H9 (cell line): Measurements from ENCODE around the gene CCR3. TPM values are rescaled to one million over a fixed set of nuclear protein-coding genes. Genes with fewer than 3 reads are reported as not detected.

Experiments used
- DNase-seq: peaks from one replicate; pipeline ENCODE4 v3.0.0-alpha.2; 2017
- H2AFZ ChIP-seq: one replicate; pipeline ENCODE4 v1.6.1; 2013; ENCODE audit warnings: mild to moderate bottlenecking, low read length, control low read depth, moderate library complexity
- H2AK5ac ChIP-seq: 2 replicates; pipeline ENCODE4 v1.6.1; 2013; ENCODE audit warnings: low read length, control low read depth, mixed read lengths; ENCODE audit not compliant: insufficient read length
- H2BK120ac ChIP-seq: one replicate; pipeline ENCODE4 v1.6.1; 2013; ENCODE audit warnings: low read depth, mild to moderate bottlenecking, low read length, control low read depth, inconsistent platforms; ENCODE audit not compliant: poor library complexity, severe bottlenecking
- H2BK12ac ChIP-seq: 2 replicates; pipeline ENCODE4 v1.6.1; 2013; ENCODE audit warnings: low read length, control low read depth, mixed read lengths, low read depth; ENCODE audit not compliant: insufficient read length
- H2BK15ac ChIP-seq: 2 replicates; pipeline ENCODE4 v1.6.1; 2013; ENCODE audit warnings: low read depth, low read length, control low read depth
- H2BK20ac ChIP-seq: one replicate; pipeline ENCODE4 v1.6.1; 2013; ENCODE audit warnings: low read depth, mild to moderate bottlenecking, low read length, control low read depth, inconsistent platforms; ENCODE audit not compliant: poor library complexity, severe bottlenecking
- H2BK5ac ChIP-seq: 2 replicates; pipeline ENCODE4 v1.6.1; 2013; ENCODE audit warnings: low read length, control low read depth, mixed read lengths; ENCODE audit not compliant: insufficient read length
- H3K14ac ChIP-seq: 2 replicates; pipeline ENCODE4 v1.6.1; 2013; ENCODE audit warnings: low read length, control low read depth; ENCODE audit not compliant: insufficient read depth
- H3K18ac ChIP-seq: 2 replicates; pipeline ENCODE4 v1.6.1; 2013; ENCODE audit warnings: low read depth, mild to moderate bottlenecking, mixed read lengths, low read length, control low read depth; ENCODE audit not compliant: insufficient read length
- H3K23ac ChIP-seq: 2 replicates; pipeline ENCODE4 v1.6.1; 2013; ENCODE audit warnings: low read length, control low read depth, mixed read lengths, low read depth; ENCODE audit not compliant: insufficient read length
- H3K23me2 ChIP-seq: 2 replicates; pipeline ENCODE4 v1.6.1; 2013; ENCODE audit warnings: low read depth, mild to moderate bottlenecking, mixed read lengths, low read length, control low read depth; ENCODE audit not compliant: insufficient read length, poor library complexity, severe bottlenecking
- H3K27ac ChIP-seq: 2 replicates; pipeline ENCODE4 v1.5.1; 2013; ENCODE audit warnings: low read length, control low read depth, mixed read lengths, low read depth; ENCODE audit not compliant: insufficient read length
- H3K27me3 ChIP-seq: 2 replicates; pipeline ENCODE4 v1.6.1; 2013; ENCODE audit warnings: low read length, control low read depth, inconsistent platforms; ENCODE audit not compliant: insufficient read depth
- H3K4ac ChIP-seq: 2 replicates; pipeline ENCODE4 v1.6.1; 2013; ENCODE audit warnings: low read depth, mild to moderate bottlenecking, control low read depth, inconsistent platforms, low read length, moderate library complexity
- H3K4me1 ChIP-seq: 2 replicates; pipeline ENCODE4 v1.6.1; 2013; ENCODE audit warnings: low read length, control low read depth, inconsistent platforms; ENCODE audit not compliant: insufficient read depth
- H3K4me2 ChIP-seq: 2 replicates; pipeline ENCODE4 v1.6.1; 2013; ENCODE audit warnings: low read length, control low read depth, mixed read lengths; ENCODE audit not compliant: insufficient read length, insufficient read depth
- H3K56ac ChIP-seq: 2 replicates; pipeline ENCODE4 v1.6.1; 2013; ENCODE audit warnings: low read depth, mild to moderate bottlenecking, mixed read lengths, low read length, control low read depth; ENCODE audit not compliant: insufficient read length
- H3K79me1 ChIP-seq: 2 replicates; pipeline ENCODE4 v1.6.1; 2013; ENCODE audit warnings: low read depth, mild to moderate bottlenecking, moderate library complexity, low read length, control low read depth, inconsistent platforms; ENCODE audit not compliant: insufficient read depth, poor library complexity, severe bottlenecking
- H3K79me2 ChIP-seq: 2 replicates; pipeline ENCODE4 v1.6.1; 2013; ENCODE audit warnings: low read length, control low read depth, inconsistent platforms; ENCODE audit not compliant: insufficient read depth
- H3K9ac ChIP-seq: 2 replicates; pipeline ENCODE4 v1.6.1; 2013; ENCODE audit warnings: low read length, control low read depth, mixed read lengths; ENCODE audit not compliant: insufficient read length; ENCODE audit errors: extremely low read depth
- H3K9me3 ChIP-seq: one replicate; pipeline ENCODE4 v1.6.1; 2013; ENCODE audit warnings: low read depth, low read length, inconsistent platforms; ENCODE audit not compliant: control insufficient read depth
- H3T11ph ChIP-seq: one replicate; pipeline ENCODE4 v1.6.1; 2013; ENCODE audit warnings: mild to moderate bottlenecking, low read length, control low read depth, inconsistent platforms
- H4K20me1 ChIP-seq: one replicate; pipeline ENCODE4 v1.6.1; 2013; ENCODE audit not compliant: control insufficient read depth, insufficient read length, insufficient read depth
- H4K5ac ChIP-seq: 2 replicates; pipeline ENCODE4 v1.6.1; 2013; ENCODE audit warnings: low read depth, mild to moderate bottlenecking, mixed read lengths, low read length, control low read depth; ENCODE audit not compliant: insufficient read length
- H4K8ac ChIP-seq: replicated peaks from 2 replicates; pipeline ENCODE4 v1.6.1; 2013; ENCODE audit warnings: low read length, control low read depth, mixed read lengths, low read depth; ENCODE audit not compliant: insufficient read length
- H4K91ac ChIP-seq: 2 replicates; pipeline ENCODE4 v1.6.1; 2013; ENCODE audit warnings: low read depth, mild to moderate bottlenecking, moderate library complexity, mixed read lengths, low read length, control low read depth; ENCODE audit not compliant: insufficient read length
- H3K27ac Mint-ChIP-seq, 3 experiments: 2 replicates in 2 of 3; 3 replicates in 1 of 3; pipeline ENCODE4 v1.8.0; 2020 to 2021; ENCODE audit warnings: mixed read lengths in 3 of 3, mild to moderate bottlenecking in 1 of 3, moderate library complexity in 1 of 3
- H3K27me3 Mint-ChIP-seq: 2 replicates; pipeline ENCODE4 v1.8.0; 2021; ENCODE audit warnings: low read depth, mild to moderate bottlenecking, moderate library complexity, mixed read lengths
- H3K36me3 Mint-ChIP-seq, 3 experiments: 2 replicates in 2 of 3; 3 replicates in 1 of 3; pipeline ENCODE4 v1.8.0; 2020 to 2021; ENCODE audit warnings: low read depth in 3 of 3, mixed read lengths in 3 of 3; ENCODE audit not compliant: insufficient read depth in 1 of 3
- H3K4me1 Mint-ChIP-seq, 2 experiments: 2 replicates each; pipeline ENCODE4 v1.8.0; 2020; ENCODE audit warnings: mixed read lengths in 2 of 2
- H3K4me3 Mint-ChIP-seq, 2 experiments: 2 replicates in 1 of 2; 3 replicates in 1 of 2; pipeline ENCODE4 v1.8.0; 2020 to 2021; ENCODE audit warnings: mild to moderate bottlenecking in 2 of 2, mixed read lengths in 2 of 2, moderate library complexity in 1 of 2
- H3K9me3 Mint-ChIP-seq, 2 experiments: 2 replicates in 1 of 2; 3 replicates in 1 of 2; pipeline ENCODE4 v1.8.0; 2020; ENCODE audit warnings: mild to moderate bottlenecking in 2 of 2, mixed read lengths in 2 of 2, moderate library complexity in 1 of 2
- WGBS: extraction: QIAGEN DNeasy Blood & Tissue Kit; methylation state at CpG from one replicate; pipeline ENCODE4 v1.1.7; 2013; ENCODE audit warnings: missing lambda C conversion rate, low lambda C conversion rate, mixed read lengths; ENCODE audit not compliant: insufficient read length; ENCODE audit errors: extremely low coverage; 5-methylcytosine and 5-hydroxymethylcytosine counted together
- total RNA-seq: library from RNA; stranded (reverse); gene quantifications from 2 replicates; pipeline ENCODE4 v1.2.1, GENCODE V29; 2021
- TF ChIP-seq, protein P1 (sequence below): fragments of 200-600 bp; sonication (generic); conservative IDR thresholded peaks from 3 replicates; pipeline ENCODE4 v1.8.0; 2021; ENCODE audit warnings: antibody characterized with exemption, mild to moderate bottlenecking

The CCR3 gene
- total RNA-seq, 1 experiment from 2014 or later = not detected

DNA sequence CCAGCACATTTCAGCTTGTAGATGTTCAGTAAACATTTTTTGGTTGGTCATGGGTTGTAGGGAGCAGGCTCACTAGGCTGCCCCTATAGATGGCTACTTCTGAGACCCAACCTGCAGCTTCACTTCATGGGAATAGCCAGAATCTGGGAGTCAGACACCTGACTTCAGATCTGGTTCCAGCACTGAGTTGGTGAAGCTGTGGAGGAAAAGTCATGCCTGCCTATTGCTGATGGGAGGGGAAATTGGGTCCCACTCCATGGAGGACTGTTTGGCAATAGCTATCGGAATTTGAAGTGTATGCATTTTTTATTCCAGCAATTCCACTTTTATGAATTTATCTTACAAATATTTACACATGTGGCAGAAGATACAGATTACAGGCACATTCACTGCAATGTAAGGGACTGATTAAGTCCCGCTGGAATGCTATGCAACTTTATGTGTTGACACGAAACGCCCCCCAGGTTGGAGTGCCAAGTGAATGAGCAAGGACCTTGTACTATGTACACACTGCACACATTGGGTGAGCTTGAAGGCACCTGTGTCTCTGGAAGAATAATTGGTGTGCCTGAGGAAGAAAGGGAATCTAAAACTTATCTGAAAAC is 26.3 kb upstream of the CCR3 start:
- no peaks in the 10 kb centered on the region for H4K20me1 ChIP-seq
- peaks cover 4 to 8% of the 10 kb centered on the region in 2 experiments; a peak in 3 of 5 replicates for H3K9me3 Mint-ChIP-seq
- H2BK20ac ChIP-seq = no peak overlapping the region
- H3K27me3 Mint-ChIP-seq = no peaks in the 10 kb centered on the region; the same call in 1 of the 2 replicates
- H2BK12ac ChIP-seq = no peak overlapping the region
- no peak overlapping the region for H3K4ac ChIP-seq
- no peak overlapping the region for H3K27ac ChIP-seq
- no peak overlapping the region for H2BK5ac ChIP-seq
- H3K18ac ChIP-seq = no peak overlapping the region
- no CpG with 5 or more reads among the region's 4 CpGs for WGBS
- H3K9me3 ChIP-seq = no peaks in the 10 kb centered on the region
- H3K4me2 ChIP-seq = no peak overlapping the region
- H3K4me3 Mint-ChIP-seq = no peak overlapping the region
- H3T11ph ChIP-seq = no peak overlapping the region
- H3K23me2 ChIP-seq = no peaks in the 10 kb centered on the region
- H3K14ac ChIP-seq = no peak overlapping the region
- H3K56ac ChIP-seq = no peak overlapping the region
- no peak overlapping the region for H2BK15ac ChIP-seq
- TF ChIP-seq, protein P1, sequence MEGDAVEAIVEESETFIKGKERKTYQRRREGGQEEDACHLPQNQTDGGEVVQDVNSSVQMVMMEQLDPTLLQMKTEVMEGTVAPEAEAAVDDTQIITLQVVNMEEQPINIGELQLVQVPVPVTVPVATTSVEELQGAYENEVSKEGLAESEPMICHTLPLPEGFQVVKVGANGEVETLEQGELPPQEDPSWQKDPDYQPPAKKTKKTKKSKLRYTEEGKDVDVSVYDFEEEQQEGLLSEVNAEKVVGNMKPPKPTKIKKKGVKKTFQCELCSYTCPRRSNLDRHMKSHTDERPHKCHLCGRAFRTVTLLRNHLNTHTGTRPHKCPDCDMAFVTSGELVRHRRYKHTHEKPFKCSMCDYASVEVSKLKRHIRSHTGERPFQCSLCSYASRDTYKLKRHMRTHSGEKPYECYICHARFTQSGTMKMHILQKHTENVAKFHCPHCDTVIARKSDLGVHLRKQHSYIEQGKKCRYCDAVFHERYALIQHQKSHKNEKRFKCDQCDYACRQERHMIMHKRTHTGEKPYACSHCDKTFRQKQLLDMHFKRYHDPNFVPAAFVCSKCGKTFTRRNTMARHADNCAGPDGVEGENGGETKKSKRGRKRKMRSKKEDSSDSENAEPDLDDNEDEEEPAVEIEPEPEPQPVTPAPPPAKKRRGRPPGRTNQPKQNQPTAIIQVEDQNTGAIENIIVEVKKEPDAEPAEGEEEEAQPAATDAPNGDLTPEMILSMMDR = no peak
- no peaks in the 10 kb centered on the region for H3K4me1 ChIP-seq
- H3K36me3 Mint-ChIP-seq = 0 out of 7 replicates have a peak, but pooled peaks cover 0 to 4% (median 0%) of the 10 kb centered on the region in 3 experiments
- no peak overlapping the region for H2BK120ac ChIP-seq
- no peak overlapping the region for H3K27ac Mint-ChIP-seq
- no peak overlapping the region for H4K8ac ChIP-seq
- no peak overlapping the region for H4K91ac ChIP-seq
- H3K9ac ChIP-seq = no peak overlapping the region
- H3K4me1 Mint-ChIP-seq = peaks cover 0 to 4% of the 10 kb centered on the region in 2 experiments; a peak in 2 of 4 replicates
- H4K5ac ChIP-seq = no peak overlapping the region
- H2AK5ac ChIP-seq = no peak overlapping the region
- DNase-seq = no peak
- H3K27me3 ChIP-seq = no peaks in the 10 kb centered on the region
- H3K23ac ChIP-seq = no peak overlapping the region
- H2AFZ ChIP-seq = no peak overlapping the region
- H3K79me2 ChIP-seq = no peaks in the 10 kb centered on the region
- no peaks in the 10 kb centered on the region for H3K79me1 ChIP-seq
